Stimulated activated CD8-positive, alpha-beta memory T cell treated with anti-CD3 and anti-CD28 coated beads, Interleukin-7, amount 100 ng/mL, for 48 hours (primary cell): ENCODE data around the gene A2M.

ENCODE experiments used
- DNase-seq, 2 donors: peaks; one replicate each; pipeline ENCODE4 v3.0.0-alpha.2; 2020; ENCODE audit warnings: low read depth in 1 of 2; ENCODE audit errors: extremely low read depth in 1 of 2

Gene A2M

GRCh38 chr12:9099552-9100190, 16.0 kb downstream of the A2M start:
- DNase-seq, result no peak

GRCh38 chr12:9098463-9099026, 17.2 kb downstream of the A2M start:
- no peak for DNase-seq

- DNase-seq, result no peak
Measured at GRCh38 chr12:9098115-9098452, 17.6 kb downstream of the A2M start.

- DNase-seq, result no peak
Measured at GRCh38 chr12:9096563-9097176, 19.0 kb downstream of the A2M start.

- DNase-seq, result no peak
Measured at GRCh38 chr12:9095322-9095721, 20.4 kb downstream of the A2M start.

- no peak for DNase-seq
Measured at GRCh38 chr12:9094512-9095206, 21.1 kb downstream of the A2M start.

GRCh38 chr12:9091891-9092598, 23.7 kb downstream of the A2M start:
- DNase-seq, result no peak

GRCh38 chr12:9090220-9090619, 25.5 kb downstream of the A2M start:
- no peak for DNase-seq

GRCh38 chr12:9087087-9087835, 28.5 kb downstream of the A2M start:
- DNase-seq, result no peak

GRCh38 chr12:9086087-9086486, 29.6 kb downstream of the A2M start:
- no peak for DNase-seq

- DNase-seq, result no peak
Measured at GRCh38 chr12:9084417-9084816, 31.3 kb downstream of the A2M start.

GRCh38 chr12:9083793-9084192, 31.9 kb downstream of the A2M start:
- DNase-seq, result no peak

- no peak for DNase-seq
Measured at GRCh38 chr12:9081667-9082427, 33.9 kb downstream of the A2M start.

- no peak for DNase-seq
Measured at GRCh38 chr12:9079883-9080675, 35.6 kb downstream of the A2M start.

- DNase-seq, result no peak
Measured at GRCh38 chr12:9079082-9079481, 36.6 kb downstream of the A2M start.

GRCh38 chr12:9077152-9078031, 38.3 kb downstream of the A2M start:
- no peak for DNase-seq

- no peak for DNase-seq
Measured at GRCh38 chr12:9076733-9077132, 39.0 kb downstream of the A2M start.

- DNase-seq, result no peak
Measured at GRCh38 chr12:9075138-9075535, 40.6 kb downstream of the A2M start.
